Mesodermal cell (in vitro differentiated cells): ENCODE data around the gene RAB8B.
"Not testable (repeated sequence)": the region's sequence is repeated elsewhere in the genome, so short reads cannot be mapped to it uniquely, and the experiment has no call there.

Source experiments
- H3K27ac ChIP-seq: 2 replicates; pipeline ENCODE4 v1.7.0; 2013; ENCODE audit warnings: mild to moderate bottlenecking, low read depth, low read length, moderate library complexity; ENCODE audit not compliant: severe bottlenecking
- H3K36me3 ChIP-seq: 2 replicates; pipeline ENCODE4 v1.7.1; 2013; ENCODE audit warnings: mild to moderate bottlenecking, low read length, moderate library complexity; ENCODE audit not compliant: control insufficient read depth, insufficient read depth
- H3K4me1 ChIP-seq: one replicate; pipeline ENCODE4 v1.7.1; 2013; ENCODE audit warnings: mild to moderate bottlenecking, low read length; ENCODE audit not compliant: insufficient read depth, control insufficient read depth, poor library complexity, severe bottlenecking
- H3K4me3 ChIP-seq: 2 replicates; pipeline ENCODE4 v1.7.0; 2013; ENCODE audit warnings: low read length, control low read depth, mild to moderate bottlenecking; ENCODE audit not compliant: insufficient read depth, poor library complexity, severe bottlenecking; ENCODE audit errors: extremely low read depth
- H3K9me3 ChIP-seq: 2 replicates; pipeline ENCODE4 v1.7.1; 2013; ENCODE audit warnings: mild to moderate bottlenecking, low read length, moderate library complexity; ENCODE audit not compliant: control insufficient read depth
- WGBS, 2 experiments: methylation state at CpG; one replicate each; pipeline ENCODE4 v1.1.5; 2013; ENCODE audit warnings: missing lambda C conversion rate in 2 of 2; ENCODE audit not compliant: insufficient coverage in 2 of 2; 5-methylcytosine and 5-hydroxymethylcytosine counted together

Gene RAB8B

DNA sequence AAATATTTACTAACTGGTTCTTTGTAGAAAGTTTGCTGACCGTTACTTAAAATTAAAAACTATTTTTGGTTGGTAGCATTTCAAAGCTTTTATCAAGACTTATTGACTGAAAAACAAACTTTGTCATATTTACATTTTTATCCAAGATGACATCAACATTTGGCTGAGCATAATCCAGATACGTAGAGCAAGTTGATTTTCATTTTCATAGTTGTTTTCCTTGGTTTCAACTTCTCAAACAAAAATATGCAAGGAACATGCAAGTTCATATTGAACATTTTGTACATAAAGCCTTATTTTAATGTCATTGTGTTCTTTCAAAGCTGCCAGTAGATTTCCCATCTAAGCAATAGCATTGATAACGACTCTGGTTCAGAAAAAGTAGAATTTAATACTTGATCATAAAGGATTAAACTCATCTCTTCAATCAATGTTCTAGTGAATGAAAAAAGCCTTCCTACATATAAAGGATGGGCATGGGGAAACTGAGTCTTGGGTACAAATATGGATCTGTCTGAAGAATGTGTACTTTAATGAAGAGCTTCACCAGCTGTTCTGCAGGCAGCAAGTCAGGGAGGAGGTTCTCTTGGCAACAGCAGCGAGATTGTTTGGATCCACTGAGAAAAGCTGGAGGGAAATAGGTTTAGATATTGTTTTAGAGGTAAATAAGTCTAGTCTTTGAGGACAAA lies 5.6 kb downstream of the RAB8B start:
- Histone ChIP-seq H3K4me1 (peaks cover 39% of the 10 kb centered on the region), H3K9me3 (no peaks in the 10 kb centered on the region), H3K36me3 (no peaks in the 10 kb centered on the region), H3K4me3 (no peak overlapping the region), H3K27ac (no peak overlapping the region)
- WGBS, 2 experiments = 100% methylated on average over 1 to 2 of the region's 4 CpGs

DNA sequence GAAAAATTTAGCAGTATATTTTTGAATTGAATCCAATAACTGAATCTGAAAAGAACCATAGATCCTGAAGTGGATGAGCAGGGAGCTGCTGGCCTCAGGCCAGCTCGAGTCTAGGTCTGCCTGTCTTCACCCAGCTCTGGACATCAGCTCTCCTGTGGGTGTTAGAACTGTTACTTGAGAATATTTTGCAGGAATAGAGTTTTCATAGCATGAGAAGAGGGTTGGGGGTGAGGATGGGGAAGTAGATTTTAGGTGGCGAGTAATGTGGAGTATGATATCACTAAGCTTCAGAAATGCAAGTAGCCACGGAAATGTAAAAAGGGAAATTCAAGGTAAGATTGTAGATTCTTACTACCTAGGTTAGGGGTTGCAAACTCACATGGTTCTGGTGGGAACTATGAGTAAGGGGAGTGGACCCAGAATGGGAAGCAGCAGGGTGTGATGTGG lies 6.2 kb downstream of the RAB8B start:
- WGBS, 2 experiments = 97 to 100% methylated on average over 3 of the region's 3 CpGs
- no peak overlapping the region for H3K4me3 ChIP-seq

DNA sequence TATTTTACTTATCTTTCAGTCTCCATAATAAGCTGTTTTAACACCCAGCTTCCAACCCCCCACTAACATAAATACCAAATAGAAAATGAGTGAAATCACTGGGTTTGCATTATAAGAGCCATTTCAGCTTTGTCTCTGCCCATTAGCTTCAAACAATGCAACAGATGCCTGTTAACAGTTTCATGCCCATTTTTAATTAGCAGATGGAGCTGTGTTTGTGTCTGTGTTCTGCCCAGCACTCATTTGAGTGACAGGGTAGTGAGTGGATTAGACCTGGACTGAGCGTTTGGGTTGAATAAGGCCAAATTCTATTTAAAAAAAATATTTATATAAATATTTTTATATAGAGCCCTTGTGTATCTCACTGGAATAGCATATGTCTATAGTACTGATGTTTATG lies 7.4 kb downstream of the RAB8B start:
- no peaks in the 10 kb centered on the region for H3K9me3 ChIP-seq
- H3K27ac ChIP-seq = no peak overlapping the region
- no CpG with 5 or more reads among the region's 1 CpG for WGBS, 2 experiments
- H3K4me3 ChIP-seq = no peak overlapping the region
- H3K4me1 ChIP-seq = peaks cover 25% of the 10 kb centered on the region
- no peaks in the 10 kb centered on the region for H3K36me3 ChIP-seq

More for the DNA sequence above, 6.2 kb downstream of the RAB8B start:
- H3K36me3 ChIP-seq = no peaks in the 10 kb centered on the region
- no peak overlapping the region for H3K27ac ChIP-seq
- no peaks in the 10 kb centered on the region for H3K9me3 ChIP-seq
- peaks cover 36% of the 10 kb centered on the region for H3K4me1 ChIP-seq

DNA sequence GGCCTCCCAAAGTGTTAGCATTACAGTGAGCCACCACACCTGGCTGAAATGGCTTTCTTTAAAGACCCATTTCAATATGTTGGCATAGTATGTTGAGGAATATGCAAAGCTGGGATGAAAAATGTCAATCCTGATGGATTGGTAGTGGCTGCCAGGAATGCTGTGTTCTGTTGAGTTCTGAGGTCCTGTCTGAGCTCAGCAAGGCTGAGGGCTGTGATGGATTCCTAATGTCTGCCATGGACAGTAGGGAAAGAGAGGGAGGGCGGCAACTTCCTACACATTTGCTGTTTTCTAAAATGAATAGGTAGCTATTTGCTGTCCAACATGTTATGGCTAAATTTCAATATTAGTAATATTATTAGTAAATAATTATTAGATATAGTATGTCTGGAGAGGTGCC lies 8.2 kb downstream of the RAB8B start:
- no CpG with 5 or more reads among the region's 1 CpG for WGBS, 2 experiments
- Histone ChIP-seq H3K27ac (no peak overlapping the region), H3K9me3 (no peaks in the 10 kb centered on the region), H3K36me3 (no peaks in the 10 kb centered on the region), H3K4me3 (no peak overlapping the region), H3K4me1 (peaks cover 25% of the 10 kb centered on the region)

DNA sequence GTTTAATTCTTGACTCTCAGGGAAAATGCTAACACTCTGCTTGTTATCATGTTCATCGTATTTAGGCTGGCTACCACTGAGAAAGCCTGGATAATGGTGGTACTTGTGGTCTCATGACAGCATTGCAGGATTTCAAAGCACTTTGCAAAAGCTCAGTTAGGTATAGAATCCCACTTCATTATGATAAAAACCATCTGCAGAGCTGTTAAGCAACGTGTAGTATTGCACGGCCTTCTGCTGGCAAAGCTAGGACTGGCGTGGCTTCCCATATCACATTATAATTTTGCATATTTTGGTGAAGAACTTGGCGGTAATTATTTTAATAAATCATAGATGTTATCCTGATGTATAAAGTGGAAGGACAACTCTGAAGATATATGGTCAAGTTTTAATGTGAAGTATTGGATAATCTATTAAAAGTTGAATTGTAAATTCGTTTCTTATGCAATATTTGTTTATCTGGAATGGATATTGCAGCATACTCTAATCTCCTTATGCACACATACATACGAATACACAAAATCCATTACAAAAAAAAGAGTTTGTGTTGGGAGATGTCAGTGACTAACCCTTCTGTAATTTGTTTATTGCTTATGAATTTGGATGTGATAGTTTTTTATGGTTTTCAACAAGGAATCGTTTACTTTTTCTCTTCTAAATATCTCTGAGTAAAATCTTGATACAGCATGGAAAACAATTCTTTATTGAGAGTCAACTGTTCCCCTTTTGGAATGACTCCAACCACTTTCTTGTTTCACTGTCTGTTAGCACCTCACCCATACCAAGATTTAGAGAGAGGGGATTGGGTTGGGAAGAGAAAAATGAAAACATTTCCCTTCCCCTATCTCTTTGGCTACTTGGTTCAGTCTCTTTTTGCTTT lies 9.2 kb downstream of the RAB8B start:
- Histone ChIP-seq H3K4me3 (no peak overlapping the region), H3K27ac (no peak overlapping the region), H3K4me1 (peaks cover 18% of the 10 kb centered on the region), H3K9me3 (no peaks in the 10 kb centered on the region), H3K36me3 (no peaks in the 10 kb centered on the region)
- 83 to 100% methylated on average over 1 of the region's 8 CpGs for WGBS, 2 experiments

DNA sequence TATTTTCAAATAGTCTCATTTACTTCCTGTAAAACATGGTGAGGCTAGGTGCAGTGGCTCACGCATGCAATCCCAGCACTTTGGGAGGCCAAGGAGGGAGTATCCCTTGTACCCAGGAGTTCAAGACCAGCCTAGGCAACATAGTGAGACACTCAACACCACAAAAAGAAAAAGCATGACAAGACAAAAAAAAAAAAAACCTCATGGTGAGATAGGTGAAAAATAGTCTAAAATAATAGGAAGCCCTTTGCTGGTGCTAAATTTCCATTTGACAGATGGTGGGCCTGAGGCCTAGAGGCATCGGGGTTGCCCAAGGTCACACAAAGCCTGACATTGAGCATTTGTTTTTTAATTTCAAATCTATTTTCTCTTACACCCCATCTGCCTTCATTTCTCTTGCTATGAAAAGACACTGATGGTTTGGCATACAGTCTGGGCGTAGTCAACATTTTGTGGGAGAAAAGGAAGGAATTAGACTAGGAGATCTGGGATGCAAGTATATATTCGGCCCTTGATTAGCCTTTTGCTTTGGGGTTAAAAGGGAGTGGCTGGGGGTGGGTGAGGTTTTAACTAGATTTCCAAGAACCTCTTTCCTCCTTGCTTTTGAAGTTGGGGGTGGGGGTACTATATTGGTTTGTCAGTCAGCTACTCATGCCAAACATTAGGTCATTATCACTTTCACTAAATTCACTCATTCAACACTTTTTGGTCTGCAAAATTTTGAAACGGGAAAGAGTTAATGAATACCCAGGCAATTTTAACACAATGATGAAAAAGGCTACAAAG lies 11.3 kb downstream of the RAB8B start:
- no peaks in the 10 kb centered on the region for H3K36me3 ChIP-seq
- no peaks in the 10 kb centered on the region for H3K9me3 ChIP-seq
- peaks cover 4% of the 10 kb centered on the region for H3K4me1 ChIP-seq
- H3K27ac ChIP-seq = no peak overlapping the region
- no peak overlapping the region for H3K4me3 ChIP-seq
- WGBS, 2 experiments = 90 to 100% methylated on average over 2 to 3 of the region's 5 CpGs

DNA sequence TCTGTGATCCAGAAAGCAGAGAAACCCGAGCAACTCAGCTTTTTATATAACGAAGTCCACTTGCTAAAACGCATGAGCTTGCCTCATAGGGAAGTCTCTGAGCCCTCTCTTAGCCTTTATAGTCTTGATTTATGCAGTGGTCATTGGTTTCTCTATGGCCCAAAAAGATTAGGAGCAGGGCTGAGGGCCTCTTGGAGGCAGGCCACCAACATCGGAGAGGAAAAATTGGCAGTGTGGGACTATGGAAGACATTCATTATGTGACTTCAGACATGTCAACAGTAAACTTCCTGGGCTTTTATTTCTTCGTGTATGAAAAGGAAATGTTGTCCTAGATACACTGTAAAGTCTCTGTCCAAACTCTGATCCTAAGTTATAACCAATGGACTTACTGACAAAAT lies 13.5 kb downstream of the RAB8B start:
- H3K27ac ChIP-seq = no peak overlapping the region
- no peaks in the 10 kb centered on the region for H3K9me3 ChIP-seq
- H3K36me3 ChIP-seq = no peaks in the 10 kb centered on the region
- no peak overlapping the region for H3K4me3 ChIP-seq
- H3K4me1 ChIP-seq = no peaks in the 10 kb centered on the region
- WGBS, 2 experiments = 97 to 100% methylated on average over 2 to 4 of the region's 5 CpGs

DNA sequence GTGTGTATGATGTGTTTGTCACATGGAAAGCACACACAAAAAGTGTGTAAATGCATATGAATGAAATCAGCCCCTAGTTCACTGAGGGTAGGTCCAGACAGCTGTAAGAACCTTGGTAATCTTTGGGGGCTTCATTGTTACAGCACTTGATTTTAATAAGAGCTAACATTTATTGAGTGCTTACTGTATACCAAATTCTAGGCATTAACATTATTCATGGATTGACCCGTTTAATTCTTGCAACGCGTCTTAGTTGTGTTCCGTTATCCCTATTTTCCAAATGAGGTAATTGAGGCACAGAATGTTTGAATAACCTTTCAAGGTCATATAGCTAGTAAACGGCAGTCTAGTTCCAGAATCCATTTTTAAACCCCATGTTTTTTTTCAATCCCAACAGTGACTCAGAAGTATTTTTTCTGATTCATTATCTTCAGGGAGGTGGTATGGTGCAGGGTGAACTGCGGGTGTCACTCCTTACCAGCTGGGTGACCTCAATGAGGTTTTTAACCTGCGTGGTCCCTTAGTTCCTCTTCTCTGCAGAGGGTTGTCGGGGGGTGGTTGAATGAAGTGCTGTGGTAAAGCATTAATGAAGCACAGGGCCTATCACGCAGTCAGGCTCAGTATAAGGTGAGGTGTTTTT lies 14.2 kb downstream of the RAB8B start:
- Histone ChIP-seq H3K36me3 (no peaks in the 10 kb centered on the region), H3K27ac (no peak overlapping the region), H3K9me3 (no peaks in the 10 kb centered on the region), H3K4me3 (no peak overlapping the region), H3K4me1 (no peaks in the 10 kb centered on the region)
- 93 to 98% methylated on average over 2 to 6 of the region's 9 CpGs for WGBS, 2 experiments

DNA sequence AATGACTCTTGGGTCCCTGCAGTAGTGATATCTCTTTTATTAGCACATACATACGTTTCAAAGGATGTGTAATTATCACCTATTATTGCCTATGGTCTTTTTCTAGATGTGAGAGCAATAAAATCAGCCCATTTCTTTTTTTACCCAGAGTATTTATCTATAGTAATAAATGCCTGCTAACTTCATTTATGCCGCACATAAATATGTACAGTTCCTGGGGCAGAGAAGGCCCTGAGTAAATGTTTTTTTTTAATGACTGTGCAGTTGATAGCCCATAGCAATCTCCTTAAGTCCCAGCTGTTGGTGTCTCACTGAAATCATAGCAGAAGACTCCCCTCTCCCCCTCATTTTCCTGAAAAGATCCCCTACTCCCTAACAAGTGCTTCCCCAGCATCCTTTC lies 16.7 kb downstream of the RAB8B start:
- no peak overlapping the region for H3K4me3 ChIP-seq
- no peaks in the 10 kb centered on the region for H3K9me3 ChIP-seq
- H3K36me3 ChIP-seq = no peaks in the 10 kb centered on the region
- no peak overlapping the region for H3K27ac ChIP-seq
- H3K4me1 ChIP-seq = peaks cover 5% of the 10 kb centered on the region
- WGBS, 2 experiments = no CpG with 5 or more reads among the region's 2 CpGs

DNA sequence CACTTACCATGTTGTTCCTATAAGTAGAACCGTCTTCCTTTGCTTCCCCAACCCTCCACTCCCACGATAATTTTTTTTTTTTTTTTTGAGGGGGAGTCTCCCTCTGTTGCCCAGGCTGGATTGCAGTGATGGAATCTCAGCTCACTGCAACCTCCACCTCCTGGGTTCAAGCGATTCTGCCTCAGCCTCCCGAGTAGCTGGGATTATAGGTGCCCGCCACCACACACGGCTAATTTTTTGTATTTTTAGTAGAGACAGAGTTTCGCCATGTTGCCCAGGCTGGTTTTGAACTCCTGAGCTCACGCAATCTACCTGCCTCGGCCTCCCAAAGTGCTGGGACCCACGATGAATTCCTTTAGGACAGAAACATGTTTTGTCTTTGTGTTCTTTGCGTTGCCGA lies 19.4 kb downstream of the RAB8B start:
- H3K9me3 ChIP-seq, H3K4me1 ChIP-seq, H3K27ac ChIP-seq, H3K36me3 ChIP-seq, H3K4me3 ChIP-seq: not testable (repeated sequence)
- WGBS, 2 experiments = 93 to 98% methylated on average over 10 of the region's 12 CpGs
